ENCODE measurements around the gene MAP7D2.

DNA sequence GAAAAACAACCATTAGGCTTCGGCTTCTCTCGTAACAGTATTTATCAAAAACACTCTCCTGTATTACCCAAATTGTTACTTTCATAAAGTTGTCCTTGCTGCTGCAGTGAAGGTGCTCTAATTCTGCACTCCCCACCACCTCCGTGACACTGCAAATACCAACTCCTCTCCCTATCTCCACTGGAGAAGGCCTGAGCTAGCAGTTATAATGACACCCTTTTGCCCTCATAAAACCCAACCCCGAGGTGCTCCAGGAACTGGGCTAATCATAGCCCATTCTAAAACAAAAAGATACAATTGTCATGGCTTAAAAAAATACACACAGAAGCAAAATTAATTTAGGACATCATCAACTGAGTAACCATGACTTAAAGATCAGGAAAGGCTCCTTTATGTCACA is 59.2 kb downstream of the MAP7D2 start:
- no peak for TF ChIP-seq SIN3A (IDR thresholded peaks at IDR 0.05; ENCODE audit: low read depth)
- no peak for TF ChIP-seq TCF7L2 (IDR thresholded peaks at IDR 0.05; ENCODE audit: borderline replicate concordance, extremely low read depth, insufficient read depth, insufficient read length)
- TF ChIP-seq, protein P1, sequence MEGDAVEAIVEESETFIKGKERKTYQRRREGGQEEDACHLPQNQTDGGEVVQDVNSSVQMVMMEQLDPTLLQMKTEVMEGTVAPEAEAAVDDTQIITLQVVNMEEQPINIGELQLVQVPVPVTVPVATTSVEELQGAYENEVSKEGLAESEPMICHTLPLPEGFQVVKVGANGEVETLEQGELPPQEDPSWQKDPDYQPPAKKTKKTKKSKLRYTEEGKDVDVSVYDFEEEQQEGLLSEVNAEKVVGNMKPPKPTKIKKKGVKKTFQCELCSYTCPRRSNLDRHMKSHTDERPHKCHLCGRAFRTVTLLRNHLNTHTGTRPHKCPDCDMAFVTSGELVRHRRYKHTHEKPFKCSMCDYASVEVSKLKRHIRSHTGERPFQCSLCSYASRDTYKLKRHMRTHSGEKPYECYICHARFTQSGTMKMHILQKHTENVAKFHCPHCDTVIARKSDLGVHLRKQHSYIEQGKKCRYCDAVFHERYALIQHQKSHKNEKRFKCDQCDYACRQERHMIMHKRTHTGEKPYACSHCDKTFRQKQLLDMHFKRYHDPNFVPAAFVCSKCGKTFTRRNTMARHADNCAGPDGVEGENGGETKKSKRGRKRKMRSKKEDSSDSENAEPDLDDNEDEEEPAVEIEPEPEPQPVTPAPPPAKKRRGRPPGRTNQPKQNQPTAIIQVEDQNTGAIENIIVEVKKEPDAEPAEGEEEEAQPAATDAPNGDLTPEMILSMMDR (IDR thresholded peaks at IDR 0.05 in 2 of 3, conservative IDR thresholded peaks at IDR 0.05 in 1 of 3; ENCODE audit: borderline replicate concordance in 1 of 3, insufficient read depth in 1 of 3, low read depth in 2 of 3, low read length in 2 of 3), result no peak
- no peak for TF ChIP-seq ATF3 (IDR thresholded peaks at IDR 0.05)
- TF ChIP-seq MAX (IDR thresholded peaks at IDR 0.05), result no peak
- TF ChIP-seq POLR2AphosphoS5 (IDR thresholded peaks at IDR 0.05; ENCODE audit: low read depth, low read length), result no peak
- TF ChIP-seq REST (IDR thresholded peaks at IDR 0.05; ENCODE audit: low read depth), result no peak
- TF ChIP-seq SP1 (IDR thresholded peaks at IDR 0.05; ENCODE audit: low read depth), result no peak
- TF ChIP-seq POLR2A (IDR thresholded peaks at IDR 0.05; ENCODE audit: borderline replicate concordance, extremely low read depth, insufficient read depth, insufficient read length), result no peak
- no peak for TF ChIP-seq EZH2 (IDR thresholded peaks at IDR 0.05)

Data from HCT116 (cell line).